HG02885 (cell line): ENCODE results near the gene RHOT2.
A peak's percentile ranks its signal among the peaks of the same experiment; 100 is the strongest.
"Not testable (repeated sequence)": the region's sequence is repeated elsewhere in the genome, so short reads cannot be mapped to it uniquely, and the experiment has no call there.

ENCODE experiments used
- ATAC-seq: cut with Tn5 transposase; IDR thresholded peaks from one replicate; pipeline ENCODE4 v1.9.1; 2021; ENCODE audit warnings: mild to moderate bottlenecking; ENCODE audit not compliant: unreplicated experiment, poor library complexity

RHOT2 gene

GRCh38 chr16:678858-679813 lies 11.2 kb downstream of the RHOT2 start:
- peak; percentile 7 for ATAC-seq

- peak; percentile 49 for ATAC-seq
These were observed 12.1 kb downstream of the RHOT2 start, which contains the start of gene STUB1 for GRCh38 chr16:679814-680624. STUB1 (plus strand) TSS chr16:680410; CDS start chr16:680526, 116 bp downstream.

DNA sequence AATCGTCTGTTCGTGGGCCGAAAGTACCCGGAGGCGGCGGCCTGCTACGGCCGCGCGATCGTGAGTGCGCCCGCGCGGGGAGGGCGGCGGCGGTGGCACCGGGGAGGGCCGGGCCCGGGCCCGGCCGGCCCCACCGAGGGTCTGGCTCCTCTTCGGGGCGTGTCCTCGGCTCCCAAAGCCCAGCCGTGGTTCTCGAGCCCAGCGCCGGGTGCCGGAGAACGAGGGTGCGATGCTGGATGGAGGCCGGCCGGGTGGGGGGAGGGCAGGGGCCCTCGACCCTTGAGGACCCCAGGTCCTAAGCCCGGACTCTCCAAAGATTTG lies 12.7 kb downstream of the RHOT2 start:
- ATAC-seq = no peak

GRCh38 chr16:680967-681745 lies 13.2 kb downstream of the RHOT2 start:
- ATAC-seq = no peak

DNA sequence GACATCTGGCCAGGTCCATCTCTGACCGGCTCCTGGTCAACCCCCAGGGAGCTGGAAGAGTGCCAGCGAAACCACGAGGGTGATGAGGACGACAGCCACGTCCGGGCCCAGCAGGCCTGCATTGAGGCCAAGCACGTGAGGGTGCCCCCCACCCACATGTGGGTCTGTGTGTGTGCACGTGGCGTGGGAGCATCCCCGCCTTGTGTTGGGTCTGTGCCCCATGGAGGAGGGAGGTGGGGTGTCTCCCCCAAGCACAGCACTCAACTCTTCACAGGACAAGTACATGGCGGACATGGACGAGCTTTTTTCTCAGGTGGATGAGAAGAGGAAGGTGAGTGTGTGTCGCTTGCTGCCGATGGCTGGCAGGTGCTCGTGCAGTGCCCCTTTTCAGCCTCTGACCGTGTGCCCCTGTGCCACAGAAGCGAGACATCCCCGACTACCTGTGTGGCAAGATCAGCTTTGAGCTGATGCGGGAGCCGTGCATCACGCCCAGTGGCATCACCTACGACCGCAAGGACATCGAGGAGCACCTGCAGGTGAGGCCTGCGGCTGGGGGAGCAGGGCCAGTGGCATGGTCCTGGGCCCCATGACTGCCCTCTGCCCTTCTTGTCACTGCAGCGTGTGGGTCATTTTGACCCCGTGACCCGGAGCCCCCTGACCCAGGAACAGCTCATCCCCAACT lies 14.0 kb downstream of the RHOT2 start:
- ATAC-seq = no peak

GRCh38 chr16:682493-683395 lies 14.8 kb downstream of the RHOT2 start:
- no peak for ATAC-seq

- no peak for ATAC-seq
These were observed 15.6 kb downstream of the RHOT2 start for GRCh38 chr16:683396-684070.

GRCh38 chr16:684071-684794 lies 16.3 kb downstream of the RHOT2 start, which contains the start of gene JMJD8:
JMJD8 (minus strand) TSS chr16:684334; CDS start chr16:684319, 15 bp downstream.
- ATAC-seq = peak; percentile 68

GRCh38 chr16:684961-685696 lies 17.2 kb downstream of the RHOT2 start:
- ATAC-seq = no peak

- ATAC-seq = no peak
These were observed 18.0 kb downstream of the RHOT2 start for GRCh38 chr16:685967-686366.

DNA sequence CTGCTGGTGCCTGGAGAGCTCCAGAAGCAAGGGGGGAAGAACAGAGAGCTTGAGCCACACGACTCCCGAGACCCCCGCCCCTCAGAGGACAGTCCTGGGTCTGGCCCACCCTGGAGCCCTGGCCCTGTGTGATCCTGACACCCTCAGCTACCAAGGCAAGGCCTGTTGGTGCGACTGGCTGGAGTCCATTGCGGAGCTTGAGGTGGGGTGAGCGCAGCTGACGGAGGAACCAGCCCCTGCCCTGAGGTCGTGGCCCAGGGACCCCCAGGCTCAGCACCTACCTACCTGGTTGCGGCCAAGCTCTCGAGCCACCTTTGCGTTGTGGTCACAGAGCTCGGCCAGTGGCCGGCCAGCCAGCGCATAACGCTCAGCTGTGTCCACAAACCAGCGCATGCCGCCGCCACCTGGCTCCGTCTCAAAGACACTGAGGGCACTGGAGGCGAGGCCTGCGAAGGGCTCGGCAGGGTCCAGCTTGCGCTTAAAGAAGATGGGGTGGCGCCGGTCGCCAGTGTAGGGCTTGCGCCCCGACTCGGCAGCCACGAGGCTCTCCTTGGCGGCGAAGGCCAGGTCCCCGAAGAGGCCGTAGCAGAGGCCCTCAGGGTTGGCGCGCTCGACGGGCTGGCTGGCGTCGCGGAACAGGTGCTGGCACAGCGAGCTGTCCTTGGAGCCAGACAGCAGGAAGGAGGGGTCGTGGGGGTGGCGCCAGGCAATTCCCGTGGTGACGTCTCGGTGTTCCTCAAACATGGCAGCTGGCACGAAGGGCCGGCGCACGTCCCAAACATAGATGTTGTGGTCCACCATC lies 18.7 kb downstream of the RHOT2 start:
- no peak for ATAC-seq

DNA sequence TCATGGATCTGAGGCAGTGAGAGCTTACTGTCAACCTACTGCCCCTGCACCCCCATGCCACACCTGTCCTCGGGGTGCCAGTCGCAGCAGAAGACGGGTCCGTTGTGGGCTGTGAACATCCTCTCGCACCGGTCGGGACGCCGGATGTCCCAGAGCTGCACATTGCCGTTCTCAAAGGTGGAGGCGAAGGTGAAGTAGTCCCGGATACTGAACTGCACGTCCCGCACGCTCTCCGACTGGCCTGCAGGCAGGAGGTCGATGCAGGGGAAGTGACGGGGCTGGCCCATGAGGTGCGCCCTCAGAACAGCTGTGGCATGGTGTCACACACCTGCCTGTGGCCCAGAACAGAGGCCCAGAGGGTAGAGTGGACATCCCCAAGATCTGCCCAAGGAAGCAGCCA lies 19.6 kb downstream of the RHOT2 start:
- no peak for ATAC-seq

DNA sequence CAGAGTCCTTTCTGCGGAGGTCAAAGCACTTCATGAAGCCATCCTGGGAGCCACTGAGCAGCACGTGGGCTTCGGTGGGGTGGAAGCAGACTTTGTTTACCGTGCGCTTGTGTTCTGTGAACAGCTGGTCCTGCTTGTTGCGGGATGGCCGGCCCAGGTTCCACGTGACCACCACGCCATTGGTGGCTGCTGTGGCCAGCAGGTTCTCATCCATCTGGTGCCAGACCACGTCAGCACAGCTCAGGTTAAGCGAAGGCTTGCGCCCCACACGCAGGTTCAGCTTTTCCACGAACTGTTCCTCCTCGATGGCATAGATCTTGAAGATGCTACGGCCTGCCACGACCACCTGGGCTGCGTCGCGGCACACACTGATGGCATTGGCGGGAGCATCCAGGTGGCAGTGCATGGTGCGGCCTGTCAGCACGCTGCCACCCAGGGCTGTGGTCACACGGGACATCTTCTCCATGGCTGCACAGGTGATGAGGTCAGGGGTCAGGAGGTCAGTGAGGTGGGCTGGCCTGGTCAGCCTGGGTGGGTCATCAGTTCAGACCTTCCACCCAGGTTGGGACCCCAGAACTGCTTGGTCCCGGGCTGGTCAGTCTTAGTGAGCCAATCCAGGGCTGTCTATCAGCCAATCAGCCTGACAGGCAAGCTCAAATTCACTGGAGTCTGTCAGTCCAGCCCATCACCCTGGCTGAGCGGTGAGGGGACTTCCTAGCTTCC lies 21.4 kb downstream of the RHOT2 start:
- ATAC-seq = no peak

GRCh38 chr16:691242-691641 lies 23.3 kb downstream of the RHOT2 start:
- not testable (repeated sequence) for ATAC-seq

DNA sequence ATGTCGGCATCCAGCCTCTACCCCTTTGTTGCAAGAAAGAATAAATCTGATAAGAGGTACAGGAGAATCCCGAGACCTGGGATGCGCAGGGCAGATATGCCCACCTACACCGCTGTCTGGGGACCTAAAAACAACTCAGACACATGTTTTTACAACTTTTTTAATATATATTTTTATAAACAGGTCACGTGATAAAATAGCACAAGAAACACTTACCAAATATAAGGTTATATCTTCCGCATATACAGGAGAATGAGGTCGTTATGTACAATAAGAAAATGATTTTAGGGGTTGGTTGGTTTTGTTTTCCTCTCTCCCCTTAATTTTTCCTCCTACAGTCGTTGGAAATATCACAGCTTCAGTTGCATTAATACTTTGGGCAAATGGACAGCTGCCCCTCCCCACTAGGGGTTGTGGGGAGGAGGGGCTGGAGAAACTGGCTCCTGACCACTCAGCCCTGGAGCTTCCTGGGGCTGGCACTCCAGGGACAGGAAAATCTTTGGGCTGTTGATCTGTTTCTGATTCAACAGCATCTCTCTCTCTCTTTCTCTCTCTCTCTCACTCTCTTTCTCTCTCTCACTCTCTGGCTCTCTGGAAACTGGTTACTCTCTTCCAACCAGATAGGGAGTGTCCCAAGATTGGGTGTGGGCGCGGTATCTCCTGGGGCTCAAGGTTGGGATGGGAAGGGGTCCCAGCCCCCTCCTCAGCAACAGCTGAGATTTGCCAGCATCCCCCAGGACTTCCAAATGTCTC lies 24.6 kb downstream of the RHOT2 start:
- ATAC-seq = no peak
